ENCODE results near the gene ARF4. TPM values are rescaled to one million over a fixed set of nuclear protein-coding genes. Genes with fewer than 3 reads are reported as not detected.

Gene ARF4
- total and polyA plus RNA-seq, 2 of the 4 experiments (the other 2 are of a cell fraction): 172 to 412 TPM

DNA sequence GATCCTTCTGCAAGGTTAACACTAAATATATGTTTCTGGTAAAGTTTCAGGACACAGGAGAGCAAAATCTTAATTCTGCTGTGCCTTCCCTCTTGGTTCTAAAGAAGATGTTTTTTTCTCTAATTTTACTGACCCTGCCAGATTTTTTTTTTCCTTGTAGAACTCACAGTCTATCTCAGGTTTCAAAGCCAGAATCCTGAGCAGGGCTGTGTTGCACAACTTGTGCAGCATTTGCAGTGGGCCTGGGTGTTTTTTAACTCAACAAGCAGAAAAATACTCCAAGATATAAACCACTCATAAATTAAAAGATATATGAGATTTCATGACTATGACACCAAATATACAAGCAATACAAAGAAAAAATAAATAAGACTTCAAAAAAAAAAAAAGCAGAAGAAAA, 40.2 kb upstream of the ARF4 start:
- Histone ChIP-seq H3K27me3 (ENCODE audit: control insufficient read depth, insufficient read depth, low read length) (no peaks in the 10 kb centered on the region), H4K20me1 (ENCODE audit: insufficient read depth, low read length) (no peaks in the 10 kb centered on the region), H2AK9ac (replicated peaks; ENCODE audit: low read depth, low read length, poor library complexity) (no peak overlapping the region), H3K9me3 (ENCODE audit: control insufficient read depth, insufficient read depth, low read length) (no peaks in the 10 kb centered on the region), H4K5ac (ENCODE audit: low read depth, low read length) (no peak overlapping the region), H3K4ac (ENCODE audit: low read depth, low read length) (no peak overlapping the region), H3K14ac (replicated peaks; ENCODE audit: low read depth, low read length) (no peak overlapping the region), H3K4me3 (ENCODE audit: insufficient read depth, low read depth, low read length) (no peak overlapping the region), H3K36me3 (ENCODE audit: control insufficient read depth, insufficient read depth, low read length) (peaks cover 10% of the 10 kb centered on the region), H3K27ac (ENCODE audit: insufficient read depth, low read length) (no peak overlapping the region), H3K56ac (ENCODE audit: extremely low read depth, insufficient read depth, low read length) (no peak overlapping the region), H3K9me1 (ENCODE audit: insufficient read depth, low read length) (no peaks in the 10 kb centered on the region), H2AK5ac (ENCODE audit: low read depth, low read length) (no peak overlapping the region), H2BK120ac (ENCODE audit: low read depth, low read length) (no peak overlapping the region), H3K23ac (ENCODE audit: low read depth, low read length) (no peak overlapping the region), H2BK15ac (ENCODE audit: low read depth, low read length) (no peak overlapping the region), H3K79me1 (ENCODE audit: low read depth in 1 of 2, low read length in 2 of 2) (0 out of 4 replicates have a peak, but pooled peaks cover 0 to 2% of the 10 kb centered on the region in 2 experiments), H3K18ac (ENCODE audit: low read depth, low read length) (no peak overlapping the region), H3K4me2 (ENCODE audit: low read depth, low read length) (no peak overlapping the region), H4K91ac (ENCODE audit: insufficient read depth, low read depth, low read length) (no peak overlapping the region), H3K9ac (ENCODE audit: low read depth, low read length) (no peak overlapping the region), H2AFZ (replicated peaks; ENCODE audit: low read length, poor library complexity) (no peak overlapping the region), H3K4me1 (ENCODE audit: control insufficient read depth, insufficient read depth, low read length) (no peaks in the 10 kb centered on the region), H4K8ac (ENCODE audit: low read depth in 2 of 2, low read length in 2 of 2) (no peak overlapping the region), H2BK20ac (ENCODE audit: low read depth, low read length) (no peak overlapping the region), H2BK5ac (ENCODE audit: low read depth, low read length, poor library complexity, severe bottlenecking) (no peak overlapping the region)
- ATAC-seq (ENCODE audit: low read depth): peak; percentile 40; the same call in 1 of the 2 replicates
- peak; percentile 41 for DNase-seq
- in situ Hi-C loops (cut with MboI; ENCODE audit: low sequenced_read_pairs) (no loop called here), dilution Hi-C loops (cut with HindIII; ENCODE audit: low sequenced_read_pairs, unreplicated experiment) (no loop called here), intact Hi-C loops (cut with micrococcal nuclease) (no loop called here)
- no TSS peak for BruUV-seq (replicated peaks)
- TF ChIP-seq CEBPB (IDR thresholded peaks at IDR 0.05; ENCODE audit: low read depth, low read length) (peak; percentile 58), POLR2A (IDR thresholded peaks at IDR 0.05; ENCODE audit: low read depth, low read length) (no peak)
- CTCF ChIA-PET: no interaction called here
- POLR2A ChIA-PET (ENCODE audit: unreplicated experiment): no interaction called here

Measured in IMR-90 (cell line).